HG02973 (cell line): ENCODE measurements around the gene NAIF1.

Experiments
- ATAC-seq: cut with Tn5 transposase; IDR thresholded peaks from one replicate; pipeline ENCODE4 v1.9.1; 2021; ENCODE audit warnings: moderate library complexity; ENCODE audit not compliant: unreplicated experiment

NAIF1 gene

DNA sequence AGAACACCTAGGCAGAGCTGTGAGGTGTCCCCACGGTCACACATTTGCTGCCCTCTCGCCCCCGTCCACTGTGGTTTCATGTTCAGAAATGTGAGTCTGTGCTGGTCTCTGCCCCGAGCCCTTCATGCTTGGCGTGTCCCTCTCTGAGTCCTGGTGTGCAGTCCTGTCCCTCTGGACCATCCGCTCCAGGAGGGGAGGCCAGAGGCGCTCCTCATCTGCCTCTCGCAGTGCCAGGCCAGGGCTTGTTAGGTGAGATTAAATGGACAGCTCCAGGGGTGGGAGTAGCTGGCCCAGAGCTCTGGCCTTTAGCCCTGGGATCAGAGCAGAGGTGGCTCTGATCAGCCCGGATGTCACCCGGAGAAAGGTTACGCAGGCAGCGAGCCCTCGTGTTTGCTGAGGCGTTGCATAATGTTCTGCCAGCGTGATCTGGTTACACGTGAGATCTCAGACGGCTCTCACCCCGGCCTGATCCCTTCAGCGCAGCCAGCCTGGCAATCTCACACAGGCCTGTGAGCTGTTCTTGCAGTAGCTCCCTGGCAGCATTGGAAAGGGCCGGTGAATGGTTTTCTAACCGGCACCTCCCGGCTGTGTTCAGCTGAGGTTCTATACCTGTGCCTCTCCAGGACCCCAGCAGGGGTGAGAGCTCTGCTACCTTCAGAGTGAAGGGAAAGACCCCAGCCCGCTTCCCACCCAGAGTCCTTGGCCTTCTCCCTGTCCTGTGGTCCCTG, 35.9 kb upstream of the NAIF1 start:
- ATAC-seq: no peak

DNA sequence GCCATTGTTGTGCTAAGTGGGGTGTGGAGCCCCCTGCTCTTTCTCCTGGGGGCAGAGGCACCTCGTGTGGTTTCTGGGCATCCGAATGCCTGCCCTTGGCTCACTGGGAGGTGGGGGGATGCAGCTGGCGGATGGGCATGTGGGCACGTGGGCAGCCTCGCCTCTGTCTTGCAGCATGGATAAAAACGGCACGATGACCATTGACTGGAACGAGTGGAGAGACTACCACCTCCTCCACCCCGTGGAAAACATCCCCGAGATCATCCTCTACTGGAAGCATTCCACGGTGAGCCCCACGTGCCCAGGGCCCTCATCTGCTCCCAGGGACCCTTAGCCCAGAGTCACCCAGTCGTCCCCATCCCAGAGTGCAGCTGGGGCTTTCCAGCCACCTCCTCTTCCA, 35.1 kb upstream of the NAIF1 start:
- ATAC-seq: no peak

DNA sequence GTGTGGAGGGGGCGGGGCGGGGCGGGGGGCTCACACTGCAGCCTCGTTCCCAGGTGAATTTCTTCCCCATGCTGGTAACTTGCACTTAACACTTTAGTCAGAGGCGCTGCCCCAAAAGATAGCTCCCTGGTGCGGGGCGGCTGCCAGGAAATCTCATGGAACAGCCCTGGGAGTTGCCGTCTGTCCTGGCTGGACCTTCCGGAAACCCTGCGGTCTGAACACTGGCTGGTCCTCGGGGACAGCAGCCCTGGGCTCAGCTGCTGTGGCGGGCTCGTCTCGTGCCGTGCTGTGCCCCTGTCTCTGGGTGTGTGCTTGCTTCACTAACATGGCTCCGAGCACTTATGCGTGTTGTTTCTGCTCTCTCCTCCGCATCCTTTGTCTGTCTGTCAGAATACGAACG, 34.6 kb upstream of the NAIF1 start:
- no peak for ATAC-seq

DNA sequence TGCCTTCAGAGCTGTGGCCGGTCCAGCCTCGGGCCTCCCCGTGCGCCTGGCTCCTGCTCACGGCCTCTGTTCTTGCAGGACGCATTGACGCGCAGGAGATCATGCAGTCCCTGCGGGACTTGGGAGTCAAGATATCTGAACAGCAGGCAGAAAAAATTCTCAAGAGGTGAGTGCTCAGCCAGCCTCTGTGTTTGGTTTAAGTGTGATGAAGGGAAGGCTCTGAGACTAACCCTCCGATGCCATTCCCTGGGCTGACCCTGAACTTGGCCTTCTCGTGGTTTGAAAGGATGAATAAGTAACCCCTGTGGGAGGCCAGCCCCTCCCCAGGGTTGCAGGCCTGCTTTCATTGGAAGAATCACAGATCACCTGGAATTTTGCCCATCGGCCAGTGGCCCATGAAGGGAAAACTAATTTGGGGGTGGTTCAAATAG, 34.1 kb upstream of the NAIF1 start:
- ATAC-seq: no peak

- no peak for ATAC-seq
These were observed 33.5 kb upstream of the NAIF1 start for GRCh38 chr9:128100581-128100980.

DNA sequence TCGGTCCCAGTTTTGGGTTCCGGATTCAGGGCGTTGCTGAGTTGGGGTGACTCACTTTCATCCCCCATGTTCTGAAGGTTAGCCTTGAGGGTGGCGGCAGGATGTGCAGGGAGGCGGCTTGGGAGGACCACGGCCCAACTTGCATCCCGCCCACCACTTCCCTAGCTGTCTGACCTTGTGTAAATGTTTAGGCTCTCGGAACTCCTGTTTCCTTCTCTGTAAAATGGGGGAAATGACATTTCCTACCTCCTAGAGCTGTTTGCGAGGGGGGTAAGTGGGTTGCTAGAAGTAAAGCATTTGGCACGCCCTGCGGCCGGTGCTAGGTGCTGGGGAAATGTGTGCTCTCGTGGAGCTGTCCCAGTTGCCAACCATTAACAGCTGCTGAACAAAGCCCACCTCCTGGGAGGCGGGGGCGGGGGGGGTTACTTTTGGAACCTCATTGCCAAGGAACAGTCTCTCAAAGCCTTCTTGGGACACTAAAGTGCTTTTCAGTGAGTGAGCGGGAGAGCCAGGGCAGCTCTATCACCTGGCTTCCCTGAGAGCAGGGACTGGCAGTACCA, 32.9 kb upstream of the NAIF1 start:
- ATAC-seq: no peak

GRCh38 chr9:128099231-128099931, 32.3 kb upstream of the NAIF1 start:
- ATAC-seq: no peak

DNA sequence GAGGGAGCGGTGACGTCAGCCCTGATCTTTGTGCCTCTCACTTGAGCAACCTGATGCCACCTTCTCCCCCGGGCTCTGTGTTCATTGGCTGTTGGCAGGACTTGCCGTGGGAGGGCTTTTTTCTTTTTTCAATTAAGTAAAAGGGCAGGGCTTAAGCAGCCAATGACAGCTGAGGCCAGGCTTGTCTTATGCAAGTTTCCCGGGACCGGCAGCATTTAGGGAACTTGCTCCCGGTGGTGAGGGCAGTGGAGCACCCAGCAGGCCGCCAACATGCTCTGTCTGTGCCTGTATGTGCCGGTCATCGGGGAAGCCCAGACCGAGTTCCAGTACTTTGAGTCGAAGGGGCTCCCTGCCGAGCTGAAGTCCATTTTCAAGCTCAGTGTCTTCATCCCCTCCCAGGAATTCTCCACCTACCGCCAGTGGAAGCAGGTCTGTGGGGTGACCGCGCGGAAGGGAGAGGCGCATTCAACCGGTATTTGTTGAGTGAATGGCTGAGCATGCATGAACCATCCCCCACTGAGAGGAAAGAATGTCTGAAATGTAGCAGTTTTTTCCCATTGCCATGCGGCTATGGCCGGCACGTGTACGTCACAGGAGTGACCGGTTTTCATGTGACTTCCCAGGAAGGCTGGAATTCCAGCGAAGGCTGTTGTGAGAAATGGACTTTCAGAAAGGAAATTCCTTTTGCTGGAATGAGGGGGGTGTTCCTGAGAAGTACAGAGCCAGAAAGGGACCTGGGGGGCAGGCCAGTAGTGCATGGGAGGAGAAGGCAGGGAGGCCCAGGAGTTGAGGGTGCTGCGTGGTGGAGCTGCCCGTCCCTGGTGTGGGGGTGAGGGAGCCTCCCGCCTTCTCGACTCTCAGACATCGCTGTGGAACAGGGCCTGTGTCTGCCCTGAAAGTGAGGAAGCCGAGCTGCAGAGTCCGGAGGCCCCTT, 31.4 kb upstream of the NAIF1 start:
- no peak for ATAC-seq

DNA sequence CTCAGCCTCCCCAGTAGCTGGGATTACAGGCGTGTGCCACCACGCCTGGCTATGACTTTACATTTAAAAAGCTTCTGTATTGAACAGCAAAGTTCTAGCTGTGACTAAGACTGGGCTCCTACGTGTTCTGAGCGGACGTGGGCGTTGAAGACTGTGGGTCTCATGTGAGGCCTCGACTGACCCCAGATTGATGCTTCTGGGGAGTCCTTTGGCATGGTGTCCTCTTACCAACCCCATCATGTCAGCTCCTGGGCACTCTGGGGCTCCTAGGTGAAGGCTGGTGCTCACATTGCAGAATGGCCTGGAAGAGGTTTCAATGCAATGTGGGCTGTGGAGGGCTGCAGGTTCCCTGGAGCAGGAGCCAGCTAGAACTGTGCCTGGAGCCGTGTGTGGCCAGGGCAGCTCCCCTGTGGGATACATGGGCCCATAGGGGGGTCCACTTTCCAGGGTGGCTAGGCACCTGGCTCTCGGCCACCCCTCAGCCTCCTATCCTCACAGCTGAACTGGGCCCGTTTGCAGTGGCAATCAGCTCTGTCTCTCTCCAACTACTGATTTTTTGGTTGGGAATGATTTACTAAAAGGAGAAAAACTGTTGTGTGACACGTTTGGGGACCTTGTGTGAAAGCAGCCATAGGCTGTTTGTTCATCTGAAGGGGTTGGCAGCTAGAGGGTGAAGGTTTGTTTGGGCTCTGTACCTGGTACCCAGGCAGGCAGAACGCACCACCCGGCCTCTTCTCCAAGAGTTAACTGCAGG, 30.6 kb upstream of the NAIF1 start:
- ATAC-seq: no peak

DNA sequence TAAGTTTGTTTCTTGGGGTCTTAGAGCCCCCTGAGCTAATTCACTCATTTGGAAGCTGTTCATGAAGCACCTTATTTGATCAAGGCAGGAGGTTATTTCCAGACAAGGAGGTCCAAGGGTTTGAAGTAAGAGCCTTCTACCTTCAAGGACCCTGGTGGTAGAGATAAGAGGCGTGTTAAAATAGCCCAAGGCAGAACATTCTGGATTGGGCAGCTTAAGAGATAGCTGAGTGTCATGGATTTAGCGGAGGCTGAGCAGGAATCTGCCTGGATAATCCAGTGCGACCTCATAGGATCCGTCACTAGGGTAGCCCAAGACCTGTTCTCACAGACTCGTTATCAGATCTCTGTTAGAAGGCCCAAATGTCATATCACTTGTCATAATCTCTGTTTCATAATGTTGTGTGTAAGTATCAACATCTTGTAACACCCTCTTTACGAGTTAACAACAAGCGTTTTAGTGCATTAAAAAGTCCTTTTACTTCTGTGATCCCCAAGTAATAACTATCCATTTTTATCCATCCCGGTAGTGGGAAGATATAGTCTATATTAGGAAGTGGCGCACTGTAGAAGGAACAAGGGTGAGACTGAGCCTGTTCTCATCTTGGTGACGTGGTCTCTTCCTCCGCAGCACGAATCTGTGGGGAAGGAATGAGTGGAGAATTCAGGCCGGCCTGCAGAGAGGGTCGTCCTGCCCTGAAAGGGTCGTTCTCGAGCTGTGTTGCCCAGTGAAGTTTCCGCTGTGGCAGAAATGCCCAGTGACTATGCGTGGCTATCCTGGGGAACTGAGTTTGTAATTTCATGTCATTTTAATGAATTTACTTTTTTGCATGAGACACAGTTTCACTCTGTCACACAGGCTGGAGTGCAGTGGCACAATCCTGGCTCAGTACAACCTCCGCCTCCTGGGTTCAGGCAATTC, 29.8 kb upstream of the NAIF1 start:
- no peak for ATAC-seq

GRCh38 chr9:128094950-128095544, 27.9 kb upstream of the NAIF1 start:
- ATAC-seq: no peak

DNA sequence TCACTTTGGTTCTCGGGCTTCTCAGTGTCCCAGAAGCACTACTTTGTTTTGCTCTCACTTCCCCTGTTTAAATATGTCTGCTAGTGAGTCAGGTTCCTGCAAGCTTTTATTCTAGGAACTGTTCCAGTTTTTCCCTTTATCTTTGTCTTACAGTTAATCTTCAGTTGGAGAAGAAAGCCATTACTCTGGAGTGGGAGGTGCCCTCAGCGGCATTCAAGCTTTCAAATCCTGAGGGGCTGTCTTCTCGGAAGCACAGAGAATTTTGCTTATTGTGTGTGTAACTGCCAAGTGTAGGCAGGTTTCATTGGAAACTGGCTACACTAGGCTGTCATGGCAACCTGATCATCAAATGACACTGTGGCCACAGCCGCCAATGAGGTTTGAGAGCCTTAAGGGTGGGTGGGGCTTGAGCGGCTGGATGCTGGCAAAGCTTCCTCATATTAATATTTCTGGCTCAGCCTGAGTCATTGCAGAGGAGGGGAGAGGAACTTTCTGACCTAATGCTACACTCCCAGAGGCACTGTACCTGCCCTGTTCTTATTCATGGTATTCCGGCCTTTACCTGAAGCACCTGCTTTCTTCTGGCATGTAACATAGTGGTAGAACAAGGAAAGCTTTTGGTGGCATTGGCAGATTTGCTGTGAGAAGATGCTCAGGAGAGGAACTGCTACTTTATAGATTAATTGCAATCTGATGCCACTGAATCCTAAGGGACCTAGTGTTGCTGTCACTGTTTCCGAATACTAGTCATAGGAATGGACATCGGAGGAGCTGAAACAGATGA, 27.2 kb upstream of the NAIF1 start:
- ATAC-seq: peak; percentile 85

DNA sequence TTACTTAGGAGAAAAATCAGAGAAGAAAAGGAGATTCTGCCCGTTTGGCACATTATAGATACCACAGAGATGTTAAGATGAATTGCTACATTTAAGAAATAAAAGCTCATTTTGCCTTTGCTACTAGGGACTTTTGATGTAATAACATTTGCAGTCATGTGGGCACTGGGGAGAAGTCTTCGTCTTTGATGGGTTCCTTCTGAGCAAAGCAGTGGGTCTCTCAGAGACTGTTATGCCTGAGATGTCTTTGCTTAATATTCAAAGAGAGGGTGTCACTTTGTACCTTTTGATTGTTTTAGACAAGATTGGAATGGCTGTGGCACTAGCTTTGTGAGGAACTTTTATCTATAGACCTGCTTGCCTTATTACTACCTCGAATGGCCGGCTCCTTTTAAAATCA, 25.9 kb upstream of the NAIF1 start:
- ATAC-seq: no peak

DNA sequence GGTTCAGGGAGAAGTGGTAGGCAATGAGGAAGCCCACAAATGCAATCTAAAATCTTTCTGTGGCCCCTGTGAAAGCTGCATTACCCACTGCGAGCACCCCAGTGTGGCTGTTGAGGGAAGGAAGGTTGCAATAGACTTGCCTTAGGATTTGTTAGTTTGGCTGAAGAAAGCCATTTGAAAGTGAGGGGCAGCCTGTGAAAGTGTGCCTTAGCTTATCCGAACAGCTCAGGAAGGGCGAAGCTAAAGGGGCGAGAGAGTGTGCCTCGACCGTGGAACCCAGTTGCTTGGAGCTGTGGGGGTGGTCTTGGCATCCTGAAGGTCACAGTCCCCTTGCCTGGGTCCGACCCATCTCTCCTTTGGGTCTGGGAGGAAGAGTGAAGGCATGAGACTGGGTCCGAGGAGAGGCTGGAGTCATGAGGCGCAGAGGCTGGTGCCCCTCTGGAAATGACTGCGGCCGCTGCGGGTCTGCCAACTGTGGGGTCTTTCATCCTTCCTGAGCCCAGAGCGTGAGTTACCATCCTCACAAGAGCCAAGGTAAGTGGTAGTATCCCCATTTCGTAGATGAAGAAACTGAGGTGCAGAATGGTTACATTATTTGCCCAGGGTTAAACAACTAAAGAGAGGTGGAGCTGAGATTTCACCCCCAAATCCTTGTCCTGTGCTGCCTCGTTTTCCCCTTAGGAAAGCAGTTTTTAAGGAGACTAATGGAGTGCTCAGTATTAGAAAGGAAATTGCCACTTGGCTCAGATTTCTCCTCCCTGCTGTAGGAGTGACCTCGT, 25.3 kb upstream of the NAIF1 start:
- ATAC-seq: no peak

DNA sequence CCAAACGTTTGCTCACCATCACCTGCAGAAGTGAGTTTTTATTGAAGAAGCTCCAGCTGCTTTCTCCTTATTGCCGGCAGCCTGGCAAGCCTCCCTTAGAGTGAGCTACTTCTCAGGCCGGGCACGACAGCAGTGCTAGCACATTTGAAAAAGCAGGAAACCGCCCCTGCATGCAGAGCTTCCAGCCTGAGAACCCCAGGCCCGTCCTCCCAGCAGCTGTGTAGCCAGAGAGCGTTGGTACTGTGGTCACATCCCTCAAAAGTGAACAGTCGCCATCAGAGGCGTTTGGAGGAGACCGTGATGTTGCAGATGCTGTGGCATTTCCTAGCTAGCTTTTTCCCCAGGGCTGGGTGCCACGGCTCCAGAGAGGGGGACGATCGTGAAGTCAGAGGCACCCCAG, 24.5 kb upstream of the NAIF1 start:
- ATAC-seq: no peak

- no peak for ATAC-seq
These were observed 24.0 kb upstream of the NAIF1 start for GRCh38 chr9:128091144-128091543.

DNA sequence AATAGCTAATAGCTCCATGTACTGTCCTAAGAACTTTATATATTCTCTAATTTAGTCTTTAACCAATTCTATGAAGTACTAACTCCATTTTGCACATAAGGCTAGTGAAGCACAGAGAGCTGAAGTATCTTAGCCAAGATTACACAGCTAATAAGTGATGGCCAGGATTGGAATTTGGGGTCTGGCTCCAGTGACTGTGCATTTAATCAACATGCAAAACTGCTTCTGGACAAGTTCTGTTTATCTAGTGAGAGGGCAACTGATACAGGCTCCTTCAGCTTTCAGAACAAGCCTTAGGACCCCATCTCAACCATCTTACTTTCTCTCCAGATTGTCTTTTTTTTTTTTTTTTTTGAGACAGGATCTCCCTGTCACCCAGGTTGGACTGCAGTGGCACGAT, 22.2 kb upstream of the NAIF1 start:
- ATAC-seq: no peak
